GM18502 (cell line): ENCODE data around the gene NUAK2.

Experiments used
- ATAC-seq: cut with Tn5 transposase; IDR thresholded peaks from one replicate; pipeline ENCODE4 v1.9.1; 2021; ENCODE audit warnings: mild to moderate bottlenecking; ENCODE audit not compliant: unreplicated experiment, poor library complexity

The NUAK2 gene

DNA sequence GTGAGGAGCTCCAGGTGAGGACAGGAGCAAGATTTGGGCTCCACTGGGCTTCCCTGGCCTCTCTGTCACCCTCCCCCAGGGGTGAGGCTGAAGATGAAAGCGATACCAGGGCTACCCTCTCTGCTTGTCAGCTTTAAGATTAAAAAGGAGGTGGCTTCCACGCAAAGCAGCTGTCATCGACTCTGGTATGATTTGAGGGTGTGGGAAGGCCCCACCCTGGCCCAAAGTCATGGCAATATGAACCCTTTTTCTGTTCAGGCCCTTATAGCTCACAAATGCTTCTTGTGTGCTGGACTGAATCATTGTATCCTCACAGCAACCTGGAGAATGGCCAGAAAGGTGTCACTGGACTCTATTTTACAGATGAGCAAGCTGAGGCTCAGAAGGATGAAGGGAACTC, 41.6 kb downstream of the NUAK2 start:
- ATAC-seq, result no peak

DNA sequence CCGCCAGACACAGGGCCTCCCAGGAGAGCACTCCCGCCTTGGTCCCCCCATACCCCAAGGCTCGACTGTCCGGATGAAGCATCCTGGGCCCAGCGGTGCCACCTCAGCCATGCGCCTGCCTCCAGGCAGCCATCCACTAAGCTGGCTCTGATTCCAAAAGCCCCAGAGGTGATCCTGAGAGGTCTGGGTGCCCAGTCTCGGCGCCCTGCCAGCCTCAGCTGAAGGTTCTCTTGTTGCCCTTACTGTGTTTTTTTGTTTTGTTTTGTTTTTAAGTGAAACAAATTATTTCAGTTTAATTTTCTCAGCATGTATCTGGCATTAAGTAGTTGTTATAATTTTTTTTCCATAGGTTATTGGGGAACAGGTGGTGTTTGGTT, 44.9 kb downstream of the NUAK2 start:
- no peak for ATAC-seq

DNA sequence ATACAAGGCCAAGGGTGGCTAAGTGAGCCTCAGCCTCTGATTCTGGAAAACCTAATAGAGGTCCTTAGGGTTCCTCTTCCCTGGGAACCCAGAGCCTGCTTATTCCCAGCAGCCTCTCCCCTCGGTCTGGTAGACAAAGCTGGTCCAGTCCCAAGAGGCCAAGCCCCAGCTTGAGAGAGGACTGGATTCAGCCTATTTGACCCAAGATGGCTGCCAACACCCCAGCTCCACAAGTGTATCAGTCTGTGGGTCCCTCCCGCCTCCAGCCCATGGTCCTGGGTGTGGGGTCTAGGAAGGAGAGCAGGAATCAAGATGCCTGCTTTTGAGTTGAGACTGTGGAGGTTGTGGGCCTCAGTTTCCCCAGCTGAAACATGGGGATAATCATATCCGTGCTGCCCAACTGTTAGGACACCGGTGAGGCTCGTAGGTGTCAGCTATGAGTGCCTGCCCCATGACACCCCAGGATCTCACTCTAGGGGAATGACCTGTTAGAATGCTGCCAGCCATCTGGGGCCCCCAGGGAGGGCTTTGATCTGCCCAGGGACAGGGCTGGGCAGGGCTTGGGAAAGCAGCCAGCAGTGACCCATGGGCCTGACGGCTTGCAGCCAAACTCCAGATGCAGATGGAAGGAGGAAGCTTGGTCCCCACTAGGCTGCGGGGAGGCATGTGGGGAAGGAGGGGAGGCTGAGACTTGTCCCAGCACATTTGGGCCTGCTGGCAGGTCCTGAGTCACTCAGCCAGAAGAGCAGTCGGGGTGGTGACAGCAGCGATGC, 45.4 kb downstream of the NUAK2 start:
- ATAC-seq, result no peak

DNA sequence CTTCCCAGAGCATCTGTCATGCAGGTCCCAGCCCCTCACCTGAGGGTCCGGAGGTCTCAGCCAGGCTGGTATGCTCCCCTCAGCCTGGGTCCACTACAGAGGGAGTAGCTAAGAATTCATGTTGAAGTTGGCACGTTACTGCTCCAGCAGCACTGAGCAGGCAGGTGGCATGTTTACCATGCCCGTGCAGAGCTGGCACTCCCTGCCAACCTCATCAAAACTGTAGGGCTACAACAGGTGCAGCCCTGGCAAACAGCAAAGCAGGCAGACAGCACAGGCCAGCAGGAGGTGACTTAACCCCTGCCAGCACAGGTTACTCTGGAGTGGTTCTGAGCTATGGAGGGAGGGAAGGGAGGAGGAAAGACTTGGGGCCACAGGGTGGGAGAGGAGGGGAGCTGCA, 46.4 kb downstream of the NUAK2 start:
- no peak for ATAC-seq

DNA sequence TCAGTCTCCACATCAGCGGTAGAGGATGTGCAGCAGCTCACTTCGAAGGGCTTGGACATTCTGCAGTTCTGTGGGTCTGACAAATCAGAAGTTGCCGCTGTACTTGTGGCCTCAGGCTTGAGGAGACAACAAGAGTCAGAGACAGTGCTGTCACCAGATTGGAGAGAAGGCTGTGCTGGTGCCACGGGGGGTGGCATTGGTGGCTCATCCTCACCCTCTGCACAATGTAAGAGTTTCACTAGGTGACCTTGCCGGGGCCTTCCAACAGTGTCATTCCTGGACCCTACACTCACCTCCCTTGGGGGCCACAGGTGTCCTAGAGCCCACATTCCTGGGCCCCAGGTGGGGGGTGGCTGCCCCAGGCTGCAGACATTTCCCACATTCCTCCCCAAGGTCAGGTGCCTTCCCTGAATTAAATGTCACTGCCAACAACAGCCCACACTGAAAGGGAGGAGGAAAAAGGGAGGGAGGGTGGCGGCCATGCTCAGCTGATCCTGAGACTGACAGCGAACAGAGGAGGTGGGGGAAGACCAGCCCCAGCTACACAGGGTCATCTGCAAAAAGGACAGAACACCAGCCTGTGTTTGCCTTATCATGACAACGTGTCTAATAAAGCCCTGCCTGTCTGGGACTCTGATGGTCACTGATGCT, 47.4 kb downstream of the NUAK2 start:
- no peak for ATAC-seq

DNA sequence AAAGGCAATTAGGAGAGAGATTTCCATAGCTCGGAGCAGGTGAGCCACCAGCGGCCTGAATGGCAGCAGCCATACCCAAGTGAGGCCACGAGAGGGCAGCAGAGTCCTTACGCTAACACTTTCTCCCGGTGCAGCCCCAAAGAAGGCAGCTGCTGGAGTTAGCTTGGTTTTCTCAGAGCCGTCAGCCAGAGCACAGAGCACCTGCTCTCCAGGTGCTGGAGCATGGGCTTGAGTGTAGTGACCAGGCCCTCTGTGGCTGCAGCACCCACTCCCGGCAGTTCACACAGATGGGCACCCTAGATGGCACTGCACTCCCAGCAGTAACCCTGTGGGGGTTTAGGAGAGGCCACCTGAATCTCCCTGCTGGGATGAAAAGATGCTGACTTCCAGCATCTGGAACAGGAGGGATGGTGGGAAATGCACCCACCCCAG, 48.0 kb downstream of the NUAK2 start:
- ATAC-seq, result peak; percentile 76

DNA sequence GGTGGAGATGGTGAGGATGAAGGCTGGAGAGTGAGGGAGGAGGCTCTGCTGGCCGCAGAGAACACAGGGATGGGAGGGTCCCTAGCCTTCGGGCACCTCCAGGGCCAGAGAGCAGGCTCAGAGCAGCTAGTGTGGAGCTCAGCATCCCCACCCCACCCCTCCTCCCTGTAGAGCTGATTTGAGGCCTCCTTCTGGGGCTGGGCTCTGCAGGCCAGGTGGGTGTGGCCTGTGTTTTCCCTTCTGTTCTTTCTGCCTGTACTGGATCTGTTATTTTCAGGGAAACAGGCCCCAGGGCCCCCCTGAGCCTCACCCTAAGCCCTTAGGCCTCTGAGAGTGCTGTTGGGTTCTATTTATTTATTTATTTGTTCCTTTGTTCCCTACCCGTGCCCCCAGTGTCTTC, 49.0 kb downstream of the NUAK2 start:
- ATAC-seq, result no peak

DNA sequence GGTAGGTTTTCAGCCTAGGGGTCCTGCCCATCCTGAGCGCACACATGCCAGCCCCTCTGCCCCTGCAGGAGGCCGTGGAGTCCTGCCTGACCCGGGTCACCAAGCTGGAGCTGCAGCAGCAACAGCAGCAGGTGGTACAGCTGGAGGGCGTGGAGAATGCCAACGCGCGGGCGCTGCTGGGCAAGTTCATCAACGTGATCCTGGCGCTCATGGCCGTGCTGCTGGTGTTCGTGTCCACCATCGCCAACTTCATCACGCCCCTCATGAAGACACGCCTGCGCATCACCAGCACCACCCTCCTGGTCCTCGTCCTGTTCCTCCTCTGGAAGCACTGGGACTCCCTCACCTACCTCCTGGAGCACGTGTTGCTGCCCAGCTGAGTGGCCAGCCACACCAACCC, 49.8 kb downstream of the NUAK2 start:
- no peak for ATAC-seq

DNA sequence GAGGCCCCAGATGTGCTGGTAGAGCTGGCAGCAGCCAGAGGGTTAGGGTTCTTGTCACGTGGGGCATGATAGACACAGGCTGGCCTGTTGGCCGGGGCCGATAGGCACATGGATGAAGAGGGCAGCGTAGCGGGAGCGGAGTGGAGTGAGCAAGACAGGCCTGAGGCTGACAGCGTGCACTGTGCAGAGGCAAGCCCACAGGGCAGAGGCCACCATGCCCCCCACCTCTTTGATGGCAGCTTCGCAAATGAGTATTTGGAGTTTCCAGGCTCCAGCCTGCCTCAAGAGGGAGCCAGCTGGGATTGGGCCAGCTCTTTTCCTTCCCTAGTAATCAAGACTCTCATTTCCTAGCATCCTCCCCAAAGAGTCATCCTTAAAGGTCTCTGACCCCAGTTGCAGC, 50.3 kb downstream of the NUAK2 start:
- no peak for ATAC-seq

DNA sequence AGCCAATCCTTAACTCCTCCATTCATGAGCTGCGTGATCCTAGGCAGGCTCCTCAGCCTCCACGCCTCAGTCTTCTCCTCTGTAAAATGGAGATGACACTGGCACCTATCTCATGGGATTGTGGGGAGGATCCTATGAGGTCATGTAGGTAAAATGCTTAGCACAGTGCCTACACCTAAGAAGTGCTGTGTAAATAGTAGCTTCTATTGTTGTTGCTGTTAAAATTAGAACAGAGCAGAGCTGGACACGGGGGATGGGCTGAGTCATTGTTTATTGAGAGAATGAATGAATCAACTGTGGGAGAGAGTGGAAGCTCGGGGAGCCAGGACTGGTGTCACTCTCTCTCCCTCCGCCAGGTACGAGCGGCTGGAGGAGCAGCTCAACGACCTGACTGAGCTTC, 50.8 kb downstream of the NUAK2 start:
- ATAC-seq, result no peak

DNA sequence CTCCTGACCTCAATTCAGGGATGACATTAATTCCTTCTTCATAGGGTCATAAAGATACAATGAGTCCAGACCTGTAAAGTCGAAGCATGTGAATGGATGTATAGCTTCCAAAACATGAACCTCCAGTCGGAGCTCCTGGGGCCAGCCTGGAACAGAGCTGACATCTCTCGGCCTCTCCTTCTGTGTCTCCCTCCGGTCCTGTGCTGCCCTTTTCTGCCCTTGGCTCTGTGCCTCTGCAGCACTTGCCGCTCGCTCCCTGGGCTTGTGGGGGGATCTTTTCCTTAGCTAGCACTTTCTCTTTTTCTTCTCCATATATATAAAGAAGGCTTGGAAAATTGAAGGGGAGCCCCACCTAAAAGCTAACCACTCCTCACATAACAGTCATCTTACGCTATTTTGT, 51.3 kb downstream of the NUAK2 start:
- no peak for ATAC-seq

DNA sequence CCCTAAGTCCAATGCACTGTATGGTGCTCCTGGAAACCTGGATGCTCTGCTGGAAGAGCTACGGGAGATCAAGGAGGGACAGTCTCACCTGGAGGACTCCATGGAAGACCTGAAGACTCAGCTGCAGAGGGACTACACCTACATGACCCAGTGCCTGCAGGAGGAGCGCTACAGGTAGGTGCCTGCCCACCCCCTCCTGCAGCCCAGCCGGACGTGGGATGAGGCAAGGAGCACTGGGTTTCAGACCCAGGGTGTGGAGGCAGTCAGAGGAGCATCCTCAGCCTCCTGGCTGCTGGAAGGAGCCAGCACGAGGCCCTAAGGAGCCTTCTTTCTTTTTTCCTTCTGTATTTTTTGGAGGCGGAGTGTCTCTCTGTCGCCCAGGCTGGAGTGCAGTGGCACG, 51.8 kb downstream of the NUAK2 start:
- ATAC-seq, result no peak

DNA sequence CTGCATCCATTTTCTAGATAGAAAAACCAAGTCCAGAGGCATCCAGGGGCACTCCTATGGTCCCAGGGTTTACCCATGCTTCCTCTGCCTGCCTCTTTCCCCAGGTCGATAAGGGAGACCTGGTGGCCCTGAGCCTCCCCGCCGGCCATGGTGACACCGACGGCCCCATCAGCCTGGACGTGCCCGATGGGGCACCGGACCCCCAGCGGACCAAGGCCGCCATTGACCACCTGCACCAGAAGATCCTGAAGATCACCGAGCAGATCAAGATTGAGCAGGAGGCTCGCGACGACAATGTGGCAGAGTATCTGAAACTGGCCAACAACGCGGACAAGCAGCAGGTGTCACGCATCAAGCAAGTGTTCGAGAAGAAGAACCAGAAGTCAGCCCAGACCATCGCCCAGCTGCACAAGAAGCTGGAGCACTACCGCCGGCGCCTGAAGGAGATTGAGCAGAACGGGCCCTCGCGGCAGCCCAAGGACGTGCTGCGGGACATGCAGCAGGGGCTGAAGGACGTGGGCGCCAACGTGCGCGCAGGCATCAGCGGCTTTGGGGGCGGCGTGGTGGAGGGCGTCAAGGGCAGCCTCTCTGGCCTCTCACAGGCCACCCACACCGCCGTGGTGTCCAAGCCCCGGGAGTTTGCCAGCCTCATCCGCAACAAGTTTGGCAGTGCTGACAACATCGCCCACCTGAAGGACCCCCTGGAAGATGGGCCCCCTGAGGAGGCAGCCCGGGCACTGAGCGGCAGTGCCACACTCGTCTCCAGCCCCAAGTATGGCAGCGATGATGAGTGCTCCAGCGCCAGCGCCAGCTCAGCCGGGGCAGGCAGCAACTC, 52.5 kb downstream of the NUAK2 start:
- ATAC-seq, result no peak

DNA sequence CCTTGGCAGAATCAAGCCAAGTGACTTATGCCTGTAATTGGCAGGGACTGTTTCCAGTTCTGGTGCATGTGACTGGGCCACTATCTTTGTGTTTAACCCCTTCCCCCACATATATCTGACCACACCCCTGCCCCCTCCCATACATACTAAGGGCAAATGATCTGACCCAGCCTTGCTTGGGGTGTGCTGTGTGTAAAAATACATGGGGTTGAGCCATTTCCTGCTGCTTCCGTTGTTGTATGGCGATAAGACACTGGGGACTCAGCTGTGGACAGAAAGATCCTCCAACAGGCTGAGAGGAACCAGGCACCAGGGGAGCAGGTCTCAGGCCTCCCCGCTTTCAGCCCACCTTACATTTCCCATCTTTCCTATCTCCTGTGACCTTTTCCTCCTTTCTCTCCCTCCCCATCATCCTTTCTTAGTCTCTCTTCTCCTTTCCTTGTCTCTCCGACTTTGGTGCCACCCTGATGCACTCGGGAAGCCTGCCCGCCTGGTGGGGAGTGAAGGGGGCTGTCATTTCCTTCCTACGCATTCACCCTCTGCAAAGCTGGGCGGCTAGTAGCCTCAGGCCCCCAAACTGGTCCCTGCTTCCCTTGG, 54.1 kb downstream of the NUAK2 start:
- no peak for ATAC-seq

DNA sequence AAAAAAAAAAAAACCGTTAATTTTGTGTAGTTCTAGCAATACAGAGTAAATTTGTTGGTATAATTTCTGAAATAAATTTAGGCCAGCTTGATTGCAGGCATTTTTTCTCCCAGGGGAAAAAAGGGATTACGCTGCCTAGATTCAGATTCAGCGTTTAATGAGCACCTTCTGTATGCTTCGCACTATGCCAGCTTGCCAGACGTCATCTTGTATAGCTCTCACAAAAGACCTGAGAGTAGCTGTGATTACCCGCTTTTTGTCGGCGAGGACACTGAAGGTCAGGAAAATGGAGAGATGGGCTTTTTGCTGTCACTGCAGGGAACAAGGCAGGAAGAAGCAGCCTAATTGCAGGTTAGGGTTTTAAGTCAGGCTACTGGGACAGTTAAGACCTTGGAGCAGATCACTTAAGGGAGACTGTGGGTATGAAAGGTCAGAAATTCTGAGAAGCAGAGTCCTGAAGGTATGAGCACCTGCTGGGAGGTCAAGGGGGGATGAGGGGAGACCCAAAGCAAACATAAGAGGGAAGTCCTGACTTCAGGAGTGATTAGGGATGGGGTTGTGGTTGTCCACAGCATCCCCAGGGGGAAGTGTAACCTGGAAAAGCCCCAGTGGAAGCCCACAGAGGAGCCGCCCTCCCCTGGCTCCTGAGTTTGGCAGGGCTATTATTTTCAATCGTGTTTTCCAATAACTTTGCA, 54.8 kb downstream of the NUAK2 start:
- no peak for ATAC-seq

DNA sequence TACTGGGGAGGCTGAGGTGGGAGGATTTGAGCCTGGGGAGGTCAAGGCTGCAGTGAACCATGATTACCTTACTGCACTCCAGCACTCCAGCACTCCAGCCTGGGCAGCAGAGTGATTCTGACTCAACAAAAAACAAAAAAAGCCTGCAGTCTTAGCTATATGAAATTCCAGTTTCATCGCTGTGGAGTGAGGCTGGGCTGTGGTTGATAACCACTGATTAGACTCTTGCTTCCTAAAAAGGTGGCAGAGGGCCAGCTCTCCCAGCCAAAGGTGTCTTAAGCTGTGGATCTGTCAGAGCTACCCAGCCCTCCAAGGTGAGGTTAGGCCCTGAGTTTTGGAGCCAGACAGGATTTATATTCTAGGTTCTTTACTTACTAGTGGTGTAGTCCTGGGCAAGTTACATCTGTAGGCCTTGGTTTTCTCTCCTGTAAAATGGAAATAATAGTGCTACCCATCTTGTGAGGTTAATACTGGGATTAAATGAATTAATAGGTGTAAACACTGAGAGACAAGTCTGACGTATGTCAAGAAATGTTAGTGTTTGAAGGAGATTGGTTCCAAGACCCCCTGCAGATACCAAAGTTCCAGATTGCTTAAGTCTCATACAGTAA, 57.9 kb downstream of the NUAK2 start:
- ATAC-seq, result no peak

DNA sequence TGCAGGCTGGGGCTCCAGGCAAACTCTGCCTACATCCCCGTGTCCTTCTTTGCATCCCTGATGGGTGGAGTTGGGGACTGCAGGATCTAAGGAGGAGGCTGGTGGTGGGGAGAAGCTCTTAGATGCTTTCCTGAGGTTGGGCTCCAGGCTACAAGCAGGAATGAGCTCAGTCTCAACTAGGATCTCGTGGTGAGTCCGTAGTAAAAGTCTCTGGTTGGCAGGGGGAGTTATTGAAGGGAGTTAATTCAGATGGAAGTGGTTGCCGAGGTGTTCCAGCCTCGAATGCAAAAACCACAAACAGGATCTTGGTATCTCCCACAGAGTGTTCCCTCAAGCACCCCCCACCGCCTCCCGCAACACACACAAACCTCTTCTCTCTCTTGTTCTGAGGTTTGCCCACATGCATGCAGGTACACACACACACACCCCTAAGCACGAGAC, 58.8 kb downstream of the NUAK2 start:
- no peak for ATAC-seq

DNA sequence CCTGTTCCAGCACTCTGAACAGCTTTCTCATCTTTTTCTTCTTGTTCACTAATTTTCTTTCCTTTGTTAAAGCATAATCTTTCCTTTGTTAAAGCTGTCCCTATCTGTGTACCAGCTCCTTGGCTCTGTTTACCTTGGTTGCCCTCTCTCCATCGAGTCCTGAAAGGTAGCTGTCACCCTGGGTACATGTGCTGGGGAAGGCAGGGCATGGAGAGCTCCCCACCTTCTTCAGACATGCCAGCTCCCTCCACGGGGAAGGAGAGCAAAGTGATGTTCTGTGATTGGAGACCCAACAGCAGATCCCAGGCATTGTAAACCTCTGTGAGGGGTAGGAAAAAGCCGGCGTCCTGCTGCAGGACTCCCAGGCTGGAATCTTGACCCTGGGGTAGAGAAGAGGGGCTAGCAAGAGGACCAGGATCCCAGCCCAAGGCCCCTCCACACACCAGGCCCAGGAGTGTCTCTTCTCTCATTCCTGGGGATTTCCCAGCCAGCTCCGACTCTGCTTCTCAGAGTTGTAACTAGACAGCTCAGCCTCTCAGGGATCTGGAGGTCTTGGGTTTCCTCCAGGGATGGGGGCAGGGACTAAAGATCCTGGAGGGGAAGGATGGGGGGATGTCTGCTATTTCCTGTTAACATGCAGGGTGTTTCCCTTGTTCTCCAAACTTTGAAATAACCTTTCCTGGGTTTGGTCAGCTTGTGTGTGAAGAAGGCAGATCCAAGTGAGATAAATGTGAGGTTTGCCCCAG, 59.4 kb downstream of the NUAK2 start:
- ATAC-seq, result no peak
